GM12878 (cell line): ENCODE measurements around the gene MSX1. TPM values are rescaled to one million over a fixed set of nuclear protein-coding genes. Genes with fewer than 3 reads are reported as not detected.

Experiments
- ATAC-seq: fragments of 200-7000 bp; cut with Tn5 transposase; 3 replicates; pipeline ENCODE4 v1.9.1; 2020; ENCODE audit warnings: mild to moderate bottlenecking, moderate library complexity
- BruUV-seq: library from RNA; stranded (reverse); fragments of 400-500 nt; replicated peaks from 2 replicates; lab custom pipeline; 2021; lab: Mats Ljungman, UMichigan
- CTCF ChIA-PET: fragments of 300-600 bp; sonication (Branson Sonifier 250); formaldehyde crosslinking; extraction: SDS; loops from one replicate; lab custom pipeline; 2021; ENCODE audit warnings: inconsistent platforms; lab: Yijun Ruan, JAX
- POLR2A ChIA-PET: fragments of 350-600 bp; formaldehyde crosslinking; extraction: SDS; loops from one replicate; lab custom pipeline; 2021; ENCODE audit warnings: inconsistent platforms; lab: Charles Lee
- RAD21 ChIA-PET: fragments of 300-600 bp; sonication (Branson Sonifier 250); formaldehyde crosslinking; loops from one replicate; lab custom pipeline; 2023; ENCODE audit warnings: antibody characterized with exemption; ENCODE audit not compliant: unreplicated experiment; lab: Charles Lee
- SMC1A ChIA-PET: fragments of 300-600 bp; sonication (Branson Sonifier 250); formaldehyde crosslinking; loops from one replicate; lab custom pipeline; 2023; ENCODE audit not compliant: unreplicated experiment, uncharacterized antibody; lab: Charles Lee
- DNase-seq: peaks from one replicate; pipeline ENCODE4 v3.0.0-alpha.2; 2011; ENCODE audit warnings: low read depth, low spot score
- FAIRE-seq: peaks from 3 replicates; lab custom pipeline; 2011; peaks lifted over from hg19 to GRCh38; lab: Jason Lieb, UNC
- H2AFZ ChIP-seq: 2 replicates; pipeline ENCODE4 v1.6.0; 2011; ENCODE audit warnings: low read depth, low read length, control low read depth; ENCODE audit not compliant: control insufficient read depth
- H3K27ac ChIP-seq: 2 replicates; pipeline ENCODE4 v1.5.1; 2011; ENCODE audit warnings: control low read depth; ENCODE audit not compliant: control insufficient read depth, insufficient read depth
- H3K27me3 ChIP-seq, 2 experiments: replicated peaks in 1 of 2; 2 replicates each; pipeline versions ENCODE4 v1.6.0 to v1.6.1; 2011; ENCODE audit warnings: low read length in 1 of 2; ENCODE audit not compliant: control insufficient read depth in 2 of 2, insufficient read depth in 2 of 2
- H3K36me3 ChIP-seq, 2 experiments: 2 replicates each; pipeline ENCODE4 v1.5.1; 2011; ENCODE audit warnings: low read length in 1 of 2; ENCODE audit not compliant: control insufficient read depth in 2 of 2, insufficient read depth in 2 of 2
- H3K4me1 ChIP-seq: 2 replicates; pipeline ENCODE4 v1.6.1; 2011; ENCODE audit warnings: mild to moderate bottlenecking, low read length, moderate library complexity, mixed read lengths; ENCODE audit not compliant: control insufficient read depth, insufficient read depth
- H3K4me2 ChIP-seq: 2 replicates; pipeline ENCODE4 v1.6.0; 2011; ENCODE audit warnings: control low read depth; ENCODE audit not compliant: control insufficient read depth, insufficient read depth
- H3K4me3 ChIP-seq: fragments of 200-600 bp; sonication (generic); 2 replicates; pipeline ENCODE4 v1.5.1; 2016
- H3K79me2 ChIP-seq: 2 replicates; pipeline ENCODE4 v1.6.0; 2011; ENCODE audit warnings: low read length; ENCODE audit not compliant: control insufficient read depth, insufficient read depth
- H3K9ac ChIP-seq: 2 replicates; pipeline ENCODE4 v1.8.0; 2011; ENCODE audit warnings: low read length, control low read depth, mixed read lengths; ENCODE audit not compliant: control insufficient read depth, insufficient read depth
- H3K9me3 ChIP-seq: replicated peaks from 3 replicates; pipeline ENCODE4 v1.5.1; 2011; ENCODE audit warnings: mild to moderate bottlenecking, low read length; ENCODE audit not compliant: control insufficient read depth, insufficient read depth
- H4K20me1 ChIP-seq: 2 replicates; pipeline ENCODE4 v1.6.0; 2011; ENCODE audit not compliant: control insufficient read depth, insufficient read depth
- BCLAF1 ChIP-seq: fragments of 450-650 bp; IDR thresholded peaks from 2 replicates; pipeline ENCODE4 v1.6.1; 2017; ENCODE audit warnings: antibody characterized with exemption, mild to moderate bottlenecking, moderate library complexity
- BRCA1 ChIP-seq: IDR thresholded peaks from 2 replicates; pipeline ENCODE4 v1.6.1; 2011; ENCODE audit warnings: low read depth, low read length, improper control_type of control experiment
- CREB1 ChIP-seq: IDR thresholded peaks from 2 replicates; pipeline ENCODE4 v1.6.1; 2012; ENCODE audit warnings: low read depth, mild to moderate bottlenecking, inconsistent platforms
- EGR1 ChIP-seq, 2 experiments: IDR thresholded peaks; 1 replicate in 1 of 2; 2 replicates in 1 of 2; pipeline ENCODE4 v1.6.1; 2011 to 2012; ENCODE audit warnings: low read depth in 2 of 2, low read length in 2 of 2, borderline replicate concordance in 1 of 2, mild to moderate bottlenecking in 1 of 2, moderate library complexity in 1 of 2
- JUNB ChIP-seq: IDR thresholded peaks from 2 replicates; pipeline ENCODE4 v1.6.1; 2016; ENCODE audit warnings: antibody characterized with exemption, mild to moderate bottlenecking
- MTA3 ChIP-seq: IDR thresholded peaks from 2 replicates; pipeline ENCODE4 v1.6.1; 2012; ENCODE audit warnings: low read length, inconsistent platforms, borderline replicate concordance
- POLR2AphosphoS2 ChIP-seq: IDR thresholded peaks from 2 replicates; pipeline ENCODE4 v1.6.1; 2011; ENCODE audit warnings: low read depth, mild to moderate bottlenecking, low read length, improper control_type of control experiment, moderate library complexity
- RAD51 ChIP-seq: fragments of 450-650 bp; IDR thresholded peaks from 2 replicates; pipeline ENCODE4 v1.6.1; 2016; ENCODE audit warnings: moderate library complexity, mild to moderate bottlenecking, inconsistent platforms
- RB1 ChIP-seq: fragments of 450-650 bp; formaldehyde crosslinking; IDR thresholded peaks from 2 replicates; pipeline ENCODE4 v1.6.1; 2017; ENCODE audit warnings: mild to moderate bottlenecking, borderline replicate concordance
- SMARCA5 ChIP-seq: fragments of 450-650 bp; IDR thresholded peaks from 2 replicates; pipeline ENCODE4 v1.6.1; 2017; ENCODE audit warnings: mild to moderate bottlenecking
- STAT3 ChIP-seq: IDR thresholded peaks from 2 replicates; pipeline ENCODE4 v1.6.1; 2011; ENCODE audit warnings: low read depth, low read length, improper control_type of control experiment
- USF1 ChIP-seq: IDR thresholded peaks from 2 replicates; pipeline ENCODE4 v1.6.1; 2011; ENCODE audit warnings: borderline replicate concordance, low read depth, mild to moderate bottlenecking, moderate library complexity, mixed read lengths, low read length; ENCODE audit not compliant: insufficient read depth; ENCODE audit errors: extremely low read length
- WRNIP1 ChIP-seq: IDR thresholded peaks from 2 replicates; pipeline ENCODE4 v1.6.1; 2011; ENCODE audit warnings: low read depth, low read length, improper control_type of control experiment, borderline replicate concordance
- ZNF384 ChIP-seq: IDR thresholded peaks from 2 replicates; pipeline ENCODE4 v1.6.1; 2012; ENCODE audit warnings: low read depth, mild to moderate bottlenecking, low read length, improper control_type of control experiment, borderline replicate concordance
- ZSCAN29 ChIP-seq: fragments of 450-650 bp; IDR thresholded peaks from 2 replicates; pipeline ENCODE4 v1.6.1; 2017; ENCODE audit warnings: mild to moderate bottlenecking, moderate library complexity
- WGBS: methylation state at CpG from one replicate; pipeline ENCODE4 v1.1.6; 2016; ENCODE audit warnings: low lambda C conversion rate; ENCODE audit not compliant: insufficient replicate concordance, insufficient coverage; ENCODE audit errors: missing lambda C conversion rate; 5-methylcytosine and 5-hydroxymethylcytosine counted together
- in situ Hi-C: fragments of 300-500 bp; cut with MboI; formaldehyde crosslinking; loops from 9 replicates; pipeline ENCODE4 v1.14.3; 2018; ENCODE audit warnings: mixed read lengths
- intact Hi-C: fragments of 100-400 bp; cut with micrococcal nuclease; formaldehyde crosslinking; loops from one replicate; pipeline ENCODE4 v1.14.2; 2022; ENCODE audit not compliant: unreplicated experiment
- polyA plus RNA-seq, 11 experiments: library from polyadenylated mRNA; depleted of rRNA in 4 of 11; unstranded in 6 of 11; stranded (reverse) in 5 of 11; fragments of >200 nt; fragmentation: Nextera tagmentation in 4 of 11; fragmentation: Illumina TruSeq in 1 of 11; extraction: Ambion mirVana in 4 of 11; extraction: Trizol in 1 of 11; gene quantifications; 1 replicate in 1 of 11; 2 replicates in 10 of 11; pipeline versions ENCODE4 v1.2.1 to v1.2.3, GENCODE V29; 2011 to 2016; ENCODE audit warnings: inconsistent platforms in 2 of 11, missing spikeins in 2 of 11, low read depth in 1 of 11
- total RNA-seq, 4 experiments: library from RNA; depleted of rRNA in 3 of 4; stranded (reverse); fragments of >200 nt in 3 of 4; fragmentation: Illumina TruSeq in 1 of 4; extraction: Trizol in 1 of 4; gene quantifications; 2 replicates each; pipeline versions ENCODE4 v1.2.1 to v1.2.3, GENCODE V29; 2013 to 2021

MSX1 gene
- total and polyA plus RNA-seq, 10 of the 15 experiments (the other 5 are each of a cell fraction or from before 2014, with no cell fraction given): 0.04 to 0.56 (median 0.15) TPM; not detected in 2

GRCh38 chr4:4847011-4847410 is 12.5 kb upstream of the MSX1 start (continued):
- TF ChIP-seq BRCA1: no peak
- no peak for TF ChIP-seq RB1
- no peak for TF ChIP-seq EGR1 (IDR thresholded peaks at IDR 0.05; ENCODE audit: borderline replicate concordance in 1 of 2, low read depth in 2 of 2, low read length in 2 of 2)
- TF ChIP-seq CREB1: no peak
- TF ChIP-seq RAD51: no peak

GRCh38 chr4:4848540-4848939 is 10.9 kb upstream of the MSX1 start:
- H3K9ac ChIP-seq: no peak overlapping the region
- ChIA-PET POLR2A (no interaction called here), SMC1A (no interaction called here), CTCF (interaction anchor here (0.6 kb wide), 1 partner anchor 144 kb away, joined by 5 read pairs; no protein-coding TSS in a partner anchor), RAD21 (no interaction called here)
- H4K20me1 ChIP-seq: no peaks in the 10 kb centered on the region
- H3K4me1 ChIP-seq: no peaks in the 10 kb centered on the region; the same call in 1 of the 2 replicates
- DNase-seq (no peak), ATAC-seq (no peak), FAIRE-seq (no peak)
- WGBS: 66% methylated on average over 8 of the region's 8 CpGs
- no peaks in the 10 kb centered on the region for H3K36me3 ChIP-seq
- intact Hi-C loops: no loop called here
- in situ Hi-C loops: no loop called here
- BruUV-seq: no TSS peak
- H3K27me3 ChIP-seq: peaks cover 0 to 2% of the 10 kb centered on the region in 2 experiments; a peak in 2 of 4 replicates
- H3K4me2 ChIP-seq: no peak overlapping the region
- H3K4me3 ChIP-seq: no peak overlapping the region
- H2AFZ ChIP-seq: no peak overlapping the region
- no peak for TF ChIP-seq POLR2AphosphoS2
- TF ChIP-seq WRNIP1: no peak
- TF ChIP-seq ZSCAN29: no peak
- no peak for TF ChIP-seq SMARCA5
- TF ChIP-seq ZNF384: no peak
- TF ChIP-seq STAT3: no peak
- TF ChIP-seq JUNB: no peak
- no peak for TF ChIP-seq BCLAF1
- no peak for TF ChIP-seq MTA3
- TF ChIP-seq USF1: no peak
- H3K27ac ChIP-seq: no peak overlapping the region
- no peaks in the 10 kb centered on the region for H3K9me3 ChIP-seq
- H3K79me2 ChIP-seq: no peaks in the 10 kb centered on the region
